Measurements from ENCODE around the gene AQP12A. TPM values are rescaled to one million over a fixed set of nuclear protein-coding genes. Genes with fewer than 3 reads are reported as not detected.

Gene AQP12A
- total RNA-seq, 4 donors from 2014 or later, result not detected

DNA sequence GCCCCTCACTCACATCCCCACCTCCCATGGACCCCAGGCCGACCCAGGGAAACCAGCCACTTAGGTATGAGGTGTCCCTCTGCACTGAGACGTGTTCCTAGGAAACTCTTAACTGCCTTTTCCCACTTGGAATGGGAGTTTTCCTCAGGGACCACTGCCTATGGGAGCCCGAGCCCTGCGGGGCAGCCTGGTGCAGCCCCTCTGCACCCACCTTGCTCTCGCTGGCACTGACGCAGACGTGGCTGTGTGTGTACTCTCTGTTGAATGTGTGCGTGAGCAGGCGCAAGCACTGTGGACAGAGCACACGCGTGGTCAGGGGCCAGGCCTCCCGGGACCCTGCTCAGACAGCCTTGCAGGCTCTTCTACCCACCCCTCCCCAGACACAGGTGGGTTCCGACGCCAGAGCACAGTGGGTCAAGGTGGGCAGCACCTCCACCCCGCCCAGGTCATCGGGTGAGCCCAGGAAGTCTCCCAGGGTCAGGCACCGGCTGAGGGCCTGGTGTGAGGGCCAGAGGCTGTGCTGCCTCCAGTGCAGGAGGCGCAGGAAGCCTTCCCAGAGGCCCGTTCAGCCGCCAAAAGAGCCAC is 30.0 kb downstream of the AQP12A start:
- no peak for TF ChIP-seq CTCF (IDR thresholded peaks at IDR 0.05; ENCODE audit: low read depth)

- TF ChIP-seq CTCF (IDR thresholded peaks at IDR 0.05; ENCODE audit: low read depth), result no peak
These were observed 30.7 kb downstream of the AQP12A start for GRCh38 chr2:240722376-240722775.

DNA sequence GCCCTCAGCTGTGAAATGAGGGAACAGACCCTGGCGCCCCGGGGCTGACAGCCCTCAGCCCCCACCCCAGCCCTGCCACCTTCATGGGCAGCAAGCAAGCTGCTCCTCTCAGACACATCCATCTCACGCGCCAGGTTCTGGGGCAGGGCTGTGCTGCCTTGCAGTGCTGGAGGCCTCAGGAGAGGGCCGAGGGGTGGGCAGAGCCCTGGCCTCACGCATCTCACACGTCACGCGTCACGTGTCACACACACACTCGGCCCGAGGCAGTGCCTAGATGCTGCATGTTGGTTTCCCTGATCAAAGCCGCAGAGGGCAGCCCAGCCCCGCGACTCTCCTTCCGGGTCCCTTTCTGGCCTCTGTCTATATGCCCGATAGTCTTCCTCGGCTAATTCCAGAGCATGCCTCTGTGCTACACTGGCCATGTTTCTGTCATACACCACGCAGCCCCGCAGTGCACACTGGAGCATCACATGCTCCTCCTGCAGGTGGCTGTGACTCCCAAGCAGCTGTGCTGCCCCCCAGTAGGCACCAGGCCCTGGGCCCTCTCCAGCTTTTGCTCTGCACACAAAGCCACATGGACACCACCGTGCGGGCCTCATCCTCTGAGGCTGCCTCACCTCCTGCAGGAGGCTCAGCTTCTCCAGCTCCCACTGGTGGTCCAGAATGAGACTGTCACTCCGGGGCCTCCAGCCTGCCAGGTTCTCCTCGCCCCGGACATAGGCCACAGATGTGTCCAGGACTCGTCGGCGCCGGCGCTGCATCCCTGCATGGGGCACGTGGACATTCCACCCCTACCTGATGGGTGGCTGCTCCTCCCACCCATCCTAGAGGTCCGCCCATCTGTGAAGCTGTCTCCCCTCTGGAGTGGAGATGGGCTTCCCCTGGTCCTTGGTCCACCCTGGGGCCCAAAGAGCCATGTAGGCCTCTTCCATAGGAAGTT is 31.4 kb downstream of the AQP12A start:
- TF ChIP-seq CTCF (IDR thresholded peaks at IDR 0.05; ENCODE audit: low read depth), result no peak

- no peak for TF ChIP-seq CTCF (IDR thresholded peaks at IDR 0.05; ENCODE audit: low read depth)
These were observed 32.2 kb downstream of the AQP12A start for GRCh38 chr2:240723851-240724250.

DNA sequence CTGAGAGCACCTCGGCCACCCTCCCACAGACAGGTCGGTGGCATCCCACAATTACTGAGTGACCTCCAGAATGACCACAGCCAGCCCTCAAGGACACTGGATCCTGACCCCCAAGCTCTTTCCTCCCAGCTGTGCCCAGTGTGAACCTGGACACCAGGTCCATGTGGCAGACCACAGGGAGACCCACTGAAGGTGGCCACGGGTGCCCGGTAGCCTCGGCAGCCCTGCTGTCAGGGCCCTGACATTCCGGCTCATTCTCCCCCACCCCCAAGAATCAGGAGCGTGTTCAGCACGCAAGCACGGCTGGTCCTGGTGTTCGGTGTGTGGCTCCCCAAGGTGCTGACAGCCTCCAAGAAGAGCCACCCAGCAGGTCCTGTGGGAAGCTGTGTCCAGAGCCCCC is 32.8 kb downstream of the AQP12A start:
- TF ChIP-seq CTCF (IDR thresholded peaks at IDR 0.05; ENCODE audit: low read depth), result no peak

- TF ChIP-seq CTCF (IDR thresholded peaks at IDR 0.05; ENCODE audit: low read depth), result no peak
These were observed 33.6 kb downstream of the AQP12A start for GRCh38 chr2:240725266-240725665.

- TF ChIP-seq CTCF (IDR thresholded peaks at IDR 0.05; ENCODE audit: low read depth), result no peak
These were observed 34.0 kb downstream of the AQP12A start for GRCh38 chr2:240725671-240726070.

Data from subcutaneous adipose tissue (tissue), 4 donors.